Measurements from ENCODE around the gene SMARCD2.
"Not testable (repeated sequence)": the region's sequence is repeated elsewhere in the genome, so short reads cannot be mapped to it uniquely, and the experiment has no call there.

The SMARCD2 gene

GRCh38 chr17:63796375-63796774 is 46.1 kb downstream of the SMARCD2 start:
- DNase-seq = not testable (repeated sequence)

- no peak for DNase-seq
These were observed 50.3 kb downstream of the SMARCD2 start for GRCh38 chr17:63792055-63792729.

GRCh38 chr17:63790057-63790456 is 52.4 kb downstream of the SMARCD2 start:
- DNase-seq = no peak

GRCh38 chr17:63786971-63787711 is 55.3 kb downstream of the SMARCD2 start:
- no peak for DNase-seq

- no peak for DNase-seq
These were observed 56.4 kb downstream of the SMARCD2 start for GRCh38 chr17:63786117-63786516.

GRCh38 chr17:63785556-63785955 is 56.9 kb downstream of the SMARCD2 start:
- DNase-seq = no peak

GRCh38 chr17:63783522-63783921 is 59.0 kb downstream of the SMARCD2 start:
- DNase-seq = no peak
